GM23248 (cell line): Measurements from ENCODE around the gene TMEM51. TPM values are rescaled to one million over a fixed set of nuclear protein-coding genes. Genes with fewer than 3 reads are reported as not detected.
"Not testable (repeated sequence)": the region's sequence is repeated elsewhere in the genome, so short reads cannot be mapped to it uniquely, and the experiment has no call there.

Experiments used
- DNase-seq: peaks from one replicate; pipeline ENCODE4 v3.0.0-alpha.2; 2015
- H2AFZ ChIP-seq: fragments of 200-600 bp; sonication (generic); 2 replicates; pipeline ENCODE4 v1.6.1; 2016; ENCODE audit warnings: antibody characterized with exemption
- H3F3A ChIP-seq: fragments of 200-600 bp; sonication (generic); 2 replicates; pipeline ENCODE4 v1.6.1; 2016; ENCODE audit warnings: mild to moderate bottlenecking, antibody characterized with exemption, mixed run types; ENCODE audit not compliant: insufficient read depth
- H3K27ac ChIP-seq: fragments of 200-600 bp; sonication (generic); 2 replicates; pipeline ENCODE4 v1.5.1; 2016; ENCODE audit warnings: mild to moderate bottlenecking
- H3K27me3 ChIP-seq: fragments of 200-600 bp; sonication (generic); replicated peaks from 2 replicates; pipeline ENCODE4 v1.6.1; 2016; ENCODE audit warnings: mild to moderate bottlenecking; ENCODE audit not compliant: insufficient read depth
- H3K36me3 ChIP-seq: fragments of 200-600 bp; sonication (generic); 2 replicates; pipeline ENCODE4 v1.6.1; 2016; ENCODE audit warnings: low read depth, mild to moderate bottlenecking
- H3K4me1 ChIP-seq: fragments of 200-600 bp; sonication (generic); 2 replicates; pipeline ENCODE4 v1.6.1; 2016; ENCODE audit warnings: mild to moderate bottlenecking; ENCODE audit not compliant: insufficient read depth
- H3K4me2 ChIP-seq: fragments of 200-600 bp; sonication (generic); one replicate; pipeline ENCODE4 v1.6.1; 2016; ENCODE audit warnings: mild to moderate bottlenecking; ENCODE audit not compliant: unreplicated experiment
- H3K4me3 ChIP-seq: fragments of 200-600 bp; sonication (generic); 2 replicates; pipeline ENCODE4 v1.5.1; 2016; ENCODE audit warnings: mild to moderate bottlenecking
- H3K79me2 ChIP-seq: fragments of 200-600 bp; sonication (generic); 2 replicates; pipeline ENCODE4 v1.6.1; 2016; ENCODE audit warnings: mild to moderate bottlenecking; ENCODE audit not compliant: insufficient read depth
- H3K9ac ChIP-seq: fragments of 200-600 bp; sonication (generic); 2 replicates; pipeline ENCODE4 v1.6.1; 2016; ENCODE audit warnings: mild to moderate bottlenecking
- H3K9me2 ChIP-seq: fragments of 200-600 bp; sonication (generic); 2 replicates; pipeline ENCODE4 v1.6.1; 2016; ENCODE audit warnings: mixed run types, mild to moderate bottlenecking, moderate library complexity; ENCODE audit not compliant: insufficient read depth
- H3K9me3 ChIP-seq: fragments of 200-600 bp; sonication (generic); one replicate; pipeline ENCODE4 v1.6.1; 2017; ENCODE audit warnings: low read depth
- H4K20me1 ChIP-seq: fragments of 200-600 bp; sonication (generic); 2 replicates; pipeline ENCODE4 v1.6.0; 2016; ENCODE audit not compliant: insufficient read depth
- EZH2 ChIP-seq: fragments of 200-600 bp; sonication (generic); IDR thresholded peaks from 2 replicates; pipeline ENCODE4 v1.6.1; 2018; ENCODE audit warnings: antibody characterized with exemption, mild to moderate bottlenecking; ENCODE audit not compliant: insufficient read depth, poor library complexity, severe bottlenecking
- EZH2phosphoT487 ChIP-seq: fragments of 200-600 bp; sonication (generic); IDR thresholded peaks from 2 replicates; pipeline ENCODE4 v1.6.1; 2018; ENCODE audit warnings: antibody characterized with exemption, moderate library complexity, mild to moderate bottlenecking, low read depth; ENCODE audit not compliant: insufficient read depth
- WGBS, 2 experiments: methylation state at CpG; one replicate each; pipeline ENCODE4 v1.1.6; 2015 to 2017; ENCODE audit warnings: low lambda C conversion rate in 2 of 2, low coverage in 1 of 2; ENCODE audit errors: missing lambda C conversion rate in 2 of 2; 5-methylcytosine and 5-hydroxymethylcytosine counted together
- in situ Hi-C: fragments of 300-500 bp; cut with MboI; formaldehyde crosslinking; loops from 2 replicates; pipeline ENCODE4 v1.15.0; 2020
- polyA plus RNA-seq: library from polyadenylated mRNA; unstranded; fragments of >200 nt; fragmentation: Nextera tagmentation; extraction: Ambion mirVana; gene quantifications from 2 replicates; pipeline ENCODE4 v1.2.1, GENCODE V29; 2016
- total RNA-seq: library from RNA; depleted of rRNA; stranded (reverse); fragments of >200 nt; shearing (Covaris generic); gene quantifications from 2 replicates; pipeline ENCODE4 v1.2.3, GENCODE V29; 2014

TMEM51 gene
- total and polyA plus RNA-seq, 2 experiments from 2014 or later = 0.54 to 0.55 TPM

DNA sequence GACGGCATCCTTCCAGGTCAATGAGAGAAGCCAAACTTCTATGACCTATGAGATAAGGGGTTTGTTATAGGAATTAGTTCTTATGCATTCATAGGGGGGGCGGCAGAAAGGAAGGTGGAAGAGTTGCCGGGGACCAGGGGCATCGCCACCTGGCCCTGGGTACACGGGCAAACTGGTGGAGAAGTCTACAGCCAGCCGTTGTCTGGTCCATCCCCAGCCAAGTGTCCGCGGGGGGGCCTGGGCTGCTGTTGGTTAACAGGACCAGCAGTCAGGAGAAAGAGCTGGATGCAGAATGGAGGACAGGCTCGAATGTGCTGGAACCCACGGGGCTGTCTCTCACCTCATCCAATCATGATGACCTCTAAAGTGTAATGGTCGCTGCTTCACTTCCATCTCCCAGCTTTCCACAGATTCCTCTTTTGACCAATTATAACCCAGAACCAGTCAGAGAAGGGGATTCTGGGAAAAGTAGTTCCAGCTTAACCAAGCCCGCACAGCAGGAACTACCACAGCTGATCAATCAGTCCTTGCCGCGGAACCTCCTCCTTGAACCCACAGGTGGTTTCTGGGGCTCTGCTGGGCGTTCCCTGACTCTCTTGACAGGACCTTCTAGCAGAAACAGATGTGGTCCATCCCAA lies 17.8 kb downstream of the TMEM51 start:
- H3K9me3 ChIP-seq = no peaks in the 10 kb centered on the region
- H3K4me3 ChIP-seq = no peak overlapping the region
- H3K79me2 ChIP-seq = no peaks in the 10 kb centered on the region
- no peak overlapping the region for H3K4me2 ChIP-seq
- no peak overlapping the region for H3K27ac ChIP-seq
- no peak overlapping the region for H2AFZ ChIP-seq
- no peak for TF ChIP-seq EZH2
- no peak for TF ChIP-seq EZH2phosphoT487
- no peaks in the 10 kb centered on the region for H3K27me3 ChIP-seq
- no peaks in the 10 kb centered on the region for H3K9me2 ChIP-seq
- 81 to 82% methylated on average over 15 of the region's 15 CpGs for WGBS, 2 experiments
- H3K9ac ChIP-seq = no peak overlapping the region
- in situ Hi-C loops = no loop called here
- no peak for DNase-seq
- H3F3A ChIP-seq = no peaks in the 10 kb centered on the region
- no peaks in the 10 kb centered on the region for H4K20me1 ChIP-seq
- H3K4me1 ChIP-seq = 0 out of 2 replicates have a peak, but pooled peaks cover 5% of the 10 kb centered on the region
- no peaks in the 10 kb centered on the region for H3K36me3 ChIP-seq

DNA sequence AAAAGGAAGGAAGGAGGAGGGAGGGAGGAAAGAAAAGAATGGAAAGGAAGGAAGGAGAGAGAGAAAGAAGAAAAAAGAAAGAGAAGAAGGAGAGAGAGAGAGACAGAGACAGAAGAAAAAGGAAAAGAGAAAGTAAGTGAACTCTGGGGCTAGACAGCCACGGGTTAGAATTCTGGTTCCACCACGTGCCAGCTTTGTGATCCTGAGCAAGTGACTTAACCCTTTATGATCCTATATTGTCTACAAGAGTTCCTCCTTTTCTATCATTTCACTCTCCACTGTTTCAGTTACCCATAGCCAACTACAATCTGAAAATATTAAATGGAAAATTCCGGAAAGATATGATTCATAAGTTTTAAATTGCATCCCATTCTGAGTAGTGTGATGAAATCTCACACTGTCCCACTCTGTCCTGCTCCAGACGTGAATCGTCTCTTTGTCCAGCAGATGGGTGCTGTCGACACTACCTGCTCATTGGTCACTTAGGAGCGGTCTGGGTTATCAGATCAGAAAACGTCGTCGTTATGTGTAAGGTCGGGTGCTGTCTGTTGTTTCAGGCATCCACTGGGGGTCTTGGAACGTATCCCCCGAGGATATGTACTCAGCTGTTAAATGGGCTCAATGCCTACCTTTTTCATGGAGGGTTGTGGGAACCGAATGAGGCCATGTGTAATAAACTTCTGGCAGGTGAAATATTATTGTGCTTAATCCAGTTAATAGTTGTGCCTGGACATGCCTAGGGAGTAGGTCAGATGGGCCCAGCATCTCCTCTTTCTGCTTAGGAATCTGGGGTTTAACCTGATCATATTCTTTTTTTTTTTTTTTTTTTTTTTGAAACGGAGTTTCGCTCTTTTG lies 19.1 kb downstream of the TMEM51 start:
- 65 to 69% methylated on average over 16 of the region's 16 CpGs for WGBS, 2 experiments
- no peak for TF ChIP-seq EZH2phosphoT487
- TF ChIP-seq EZH2 = no peak
- no peaks in the 10 kb centered on the region for H3K9me2 ChIP-seq
- no peaks in the 10 kb centered on the region for H3K79me2 ChIP-seq
- no peak overlapping the region for H3K27ac ChIP-seq
- no peak for DNase-seq
- in situ Hi-C loops = no loop called here
- H2AFZ ChIP-seq = no peak overlapping the region
- no peak overlapping the region for H3K4me2 ChIP-seq
- H3K4me1 ChIP-seq = 0 out of 2 replicates have a peak, but pooled peaks cover 5% of the 10 kb centered on the region
- no peaks in the 10 kb centered on the region for H3K9me3 ChIP-seq
- H3F3A ChIP-seq = no peaks in the 10 kb centered on the region
- no peaks in the 10 kb centered on the region for H3K36me3 ChIP-seq
- no peaks in the 10 kb centered on the region for H4K20me1 ChIP-seq
- H3K27me3 ChIP-seq = no peaks in the 10 kb centered on the region
- no peak overlapping the region for H3K4me3 ChIP-seq
- H3K9ac ChIP-seq = no peak overlapping the region

DNA sequence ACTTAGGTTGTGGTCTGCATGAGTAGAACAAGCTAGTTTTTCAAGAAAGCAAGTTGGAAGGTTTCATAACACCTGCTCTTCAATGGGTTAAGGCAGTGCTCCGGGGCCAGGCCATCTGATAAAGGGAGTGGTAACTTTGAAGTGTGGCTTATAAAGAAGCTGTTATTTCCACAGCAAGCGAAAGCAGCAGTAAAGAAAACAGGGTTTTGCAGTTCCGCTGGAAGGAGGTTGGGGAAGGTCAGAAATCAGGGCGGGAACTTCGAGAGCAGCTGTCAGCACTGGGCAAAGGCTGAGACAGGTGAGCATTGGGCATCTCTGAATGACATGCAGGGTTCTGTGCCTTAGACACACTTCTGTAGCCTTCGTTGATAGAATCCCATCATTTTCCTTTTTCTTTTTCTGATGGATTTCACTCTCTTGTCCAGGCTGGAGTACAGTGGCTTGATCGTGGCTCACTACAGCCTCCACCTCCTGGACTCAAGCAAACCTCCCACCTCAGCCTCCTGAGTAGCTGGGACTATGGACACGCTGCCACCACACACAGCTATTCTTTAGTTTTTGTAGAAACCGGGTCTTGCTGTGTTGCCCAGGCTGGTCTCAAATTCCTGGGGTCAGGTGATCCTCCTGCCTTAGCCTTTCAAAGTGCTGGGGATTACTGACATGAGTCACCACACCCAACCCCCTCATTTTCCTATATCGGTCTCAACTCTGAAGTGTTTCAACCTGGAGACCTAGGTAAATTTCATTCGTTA lies 20.5 kb downstream of the TMEM51 start:
- no peak overlapping the region for H2AFZ ChIP-seq
- H3K79me2 ChIP-seq = no peaks in the 10 kb centered on the region
- H3K4me1 ChIP-seq = peaks cover 8% of the 10 kb centered on the region
- H3K9me2 ChIP-seq = no peaks in the 10 kb centered on the region
- in situ Hi-C loops = no loop called here
- no peaks in the 10 kb centered on the region for H3K27me3 ChIP-seq
- DNase-seq = no peak
- no peaks in the 10 kb centered on the region for H3K9me3 ChIP-seq
- WGBS, 2 experiments = 85 to 89% methylated on average over 11 of the region's 11 CpGs
- no peak overlapping the region for H3K4me2 ChIP-seq
- H3K9ac ChIP-seq = no peak overlapping the region
- no peak overlapping the region for H3K27ac ChIP-seq
- H3K36me3 ChIP-seq = no peaks in the 10 kb centered on the region
- TF ChIP-seq EZH2phosphoT487 = no peak
- TF ChIP-seq EZH2 = no peak
- no peak overlapping the region for H3K4me3 ChIP-seq
- peaks cover 10% of the 10 kb centered on the region for H3F3A ChIP-seq
- no peaks in the 10 kb centered on the region for H4K20me1 ChIP-seq

DNA sequence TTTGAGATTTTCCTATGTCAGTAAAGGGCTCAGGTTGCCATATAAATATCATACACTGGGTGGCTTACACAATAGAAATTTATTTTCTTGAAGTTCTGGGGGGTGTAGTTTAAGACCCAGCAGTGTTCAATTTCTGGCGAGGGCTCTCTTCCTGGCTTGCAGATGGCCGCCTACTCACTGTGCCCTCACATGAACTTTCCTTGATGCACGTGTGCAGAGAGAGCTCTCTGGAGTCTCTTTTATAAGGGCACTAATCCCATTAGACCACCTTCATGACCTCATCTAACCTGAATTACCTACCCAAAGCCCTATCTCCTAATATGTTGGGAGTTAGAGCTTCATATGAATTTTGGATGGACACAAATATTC lies 21.1 kb downstream of the TMEM51 start:
- H3K9me3 ChIP-seq = no peaks in the 10 kb centered on the region
- H3K79me2 ChIP-seq = no peaks in the 10 kb centered on the region
- no peaks in the 10 kb centered on the region for H4K20me1 ChIP-seq
- H3K27ac ChIP-seq = no peak overlapping the region
- H2AFZ ChIP-seq = no peak overlapping the region
- TF ChIP-seq EZH2 (no peak), EZH2phosphoT487 (no peak)
- H3K4me3 ChIP-seq = no peak overlapping the region
- no peaks in the 10 kb centered on the region for H3K36me3 ChIP-seq
- no peak overlapping the region for H3K4me2 ChIP-seq
- H3K9ac ChIP-seq = no peak overlapping the region
- H3F3A ChIP-seq = peaks cover 15% of the 10 kb centered on the region
- H3K9me2 ChIP-seq = no peaks in the 10 kb centered on the region
- in situ Hi-C loops = no loop called here
- 42 to 54% methylated on average over 3 of the region's 3 CpGs for WGBS, 2 experiments
- H3K27me3 ChIP-seq = no peaks in the 10 kb centered on the region
- no peak for DNase-seq
- peaks cover 14% of the 10 kb centered on the region for H3K4me1 ChIP-seq

DNA sequence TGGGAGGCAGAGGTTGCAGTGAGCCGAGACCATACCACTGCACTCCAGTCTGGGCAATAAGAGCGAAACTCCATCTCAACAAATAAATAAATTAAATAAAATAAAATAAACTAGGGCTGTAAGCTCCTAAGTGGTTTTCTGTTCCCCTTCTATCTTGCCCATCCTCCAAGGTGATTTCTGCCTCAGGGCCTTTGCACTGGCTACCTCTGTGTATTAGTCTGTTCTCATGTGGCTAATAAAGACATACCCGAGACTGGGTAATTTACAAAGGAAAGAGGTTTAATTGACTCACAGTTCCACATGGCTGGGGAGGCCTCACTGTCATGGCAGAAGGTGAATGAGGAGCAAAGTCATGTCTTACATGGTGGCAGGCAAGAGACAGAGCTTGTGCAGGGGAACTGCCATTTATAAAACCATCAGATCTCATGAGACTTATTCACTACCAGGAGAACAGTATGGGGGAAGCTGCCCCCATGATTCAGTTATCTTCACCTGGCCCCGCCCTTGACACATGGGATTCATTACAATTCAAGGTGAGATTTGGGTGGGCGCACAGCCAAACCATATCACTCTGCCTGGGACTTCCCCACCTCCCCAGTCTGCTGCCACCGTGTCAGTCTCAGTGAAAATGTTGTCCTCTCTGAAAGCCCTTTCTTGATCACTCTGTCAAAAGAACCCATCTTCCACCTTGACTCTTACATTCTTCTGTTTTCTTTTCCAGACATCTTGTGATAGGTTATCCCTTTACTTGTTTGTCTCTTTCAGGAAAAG lies 22.0 kb downstream of the TMEM51 start:
- H3K36me3 ChIP-seq, H3K27me3 ChIP-seq, H3K4me2 ChIP-seq, H3K9me2 ChIP-seq, H2AFZ ChIP-seq, H3K4me3 ChIP-seq, H4K20me1 ChIP-seq, H3K79me2 ChIP-seq, in situ Hi-C loops, H3K9ac ChIP-seq, H3K27ac ChIP-seq, H3K9me3 ChIP-seq, DNase-seq: not testable (repeated sequence)
- 95 to 96% methylated on average over 6 of the region's 6 CpGs for WGBS, 2 experiments
- H3F3A ChIP-seq = peaks cover 23% of the 10 kb centered on the region
- peaks cover 19% of the 10 kb centered on the region for H3K4me1 ChIP-seq
